Activated naive CD4-positive, alpha-beta T cell (primary cell): ENCODE data around the gene HLTF.

Source experiments
- DNase-seq, 4 experiments: peaks; one replicate each; lab custom pipeline; 2025; lab: John Stamatoyannopoulos, UW

Gene HLTF

GRCh38 chr3:149018247-149018646 is 68.1 kb downstream of the HLTF start:
- no peak for DNase-seq

DNA sequence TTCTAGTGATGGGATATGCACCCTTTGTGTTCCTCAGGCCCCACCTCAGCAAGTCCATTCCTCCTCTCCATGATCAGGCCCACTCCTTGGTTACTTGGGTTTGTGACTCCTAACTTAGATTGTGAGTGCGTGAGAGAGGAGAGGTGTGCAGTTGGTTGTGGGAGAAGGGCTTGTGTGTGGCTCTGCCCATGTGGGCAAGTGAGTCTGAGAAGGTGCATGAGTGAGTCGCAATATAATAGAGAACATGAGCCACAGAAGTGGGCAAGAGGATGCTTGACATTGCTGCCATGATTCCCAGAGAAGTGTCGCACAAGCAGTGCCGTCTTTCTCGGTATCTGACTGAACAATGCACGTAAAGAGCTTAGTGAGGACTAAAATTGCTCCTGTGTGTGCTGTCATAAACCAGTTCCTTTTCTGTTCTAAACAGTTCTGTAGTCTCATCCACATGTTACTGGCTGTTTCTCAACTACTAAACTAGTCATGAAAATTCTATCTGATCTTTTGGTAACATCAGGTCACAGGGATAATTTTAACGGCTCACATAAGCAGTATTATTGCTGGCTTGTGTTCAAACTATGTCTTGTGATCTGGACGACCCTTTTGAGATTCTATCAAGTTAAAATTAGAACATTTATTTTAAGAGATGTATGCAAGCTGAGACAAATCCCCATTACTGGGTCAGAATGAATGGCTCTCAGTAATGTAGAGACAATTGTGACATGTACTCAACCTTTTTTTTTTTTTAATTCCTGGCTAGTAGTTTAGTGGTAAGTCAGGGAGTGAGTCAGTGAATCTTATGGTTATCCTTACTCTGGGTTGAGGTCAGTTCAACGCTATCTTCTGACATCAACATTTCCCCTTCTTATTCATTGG is 69.4 kb downstream of the HLTF start:
- no peak for DNase-seq

DNA sequence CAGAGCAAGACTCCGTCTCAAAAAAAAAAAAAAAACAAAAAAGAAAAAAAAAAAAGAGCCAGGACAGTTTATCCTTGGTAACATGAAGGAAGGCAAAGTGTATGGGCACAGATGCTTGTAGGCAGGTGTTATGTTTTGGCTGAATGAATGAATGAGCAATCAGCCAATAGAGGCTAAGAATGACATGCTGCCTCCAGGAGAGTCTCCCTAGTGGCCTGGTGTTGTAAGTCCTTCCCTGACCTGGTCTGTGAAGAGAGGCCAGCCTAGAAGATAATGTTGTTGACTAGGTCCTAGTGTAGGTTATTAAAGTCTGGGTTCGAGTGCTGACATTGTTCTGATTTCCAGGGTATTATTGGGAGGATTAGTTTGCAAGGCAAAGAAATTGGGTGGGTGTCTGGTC is 70.1 kb downstream of the HLTF start:
- no peak for DNase-seq

- no peak for DNase-seq
Measured at GRCh38 chr3:149015393-149015792, 70.9 kb downstream of the HLTF start.

DNA sequence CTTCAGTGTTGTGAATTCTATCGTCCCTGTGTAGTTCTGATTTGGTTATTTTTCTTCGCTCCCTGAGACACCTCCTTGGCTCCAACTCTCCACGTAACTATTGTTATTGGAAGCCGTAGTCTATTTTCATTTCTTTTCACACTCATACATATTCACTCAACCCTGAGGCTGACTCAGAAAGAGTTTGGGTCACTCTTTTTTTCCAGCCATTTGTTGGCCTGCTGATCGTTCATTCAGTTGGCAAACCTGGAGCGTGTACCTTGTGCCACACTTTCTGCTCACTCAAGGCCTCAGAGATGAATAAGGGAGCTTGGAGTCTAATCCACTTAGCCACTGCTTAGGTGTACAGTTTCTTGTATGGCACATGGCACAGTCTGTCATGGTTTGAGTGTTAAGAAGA is 72.6 kb downstream of the HLTF start:
- no peak for DNase-seq

DNA sequence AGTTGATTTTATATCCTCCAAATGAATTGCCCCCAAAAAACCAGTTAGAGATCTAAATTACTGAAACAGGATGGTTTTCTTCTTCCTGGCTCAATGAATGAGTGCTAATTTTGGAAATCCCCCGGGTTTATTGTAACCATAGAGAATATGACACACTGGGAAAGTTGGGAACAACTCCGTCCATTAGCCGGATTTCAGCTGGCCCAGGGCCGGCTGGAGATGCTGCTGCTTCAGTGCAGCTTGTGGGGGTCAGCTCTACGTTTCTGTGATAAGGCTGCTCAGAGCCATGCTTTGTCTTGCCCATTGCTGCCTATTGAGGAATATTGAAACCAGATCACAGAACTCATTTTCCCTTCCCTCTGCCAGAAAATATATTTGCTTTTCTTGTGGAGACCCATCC is 74.7 kb downstream of the HLTF start:
- DNase-seq: no peak

DNA sequence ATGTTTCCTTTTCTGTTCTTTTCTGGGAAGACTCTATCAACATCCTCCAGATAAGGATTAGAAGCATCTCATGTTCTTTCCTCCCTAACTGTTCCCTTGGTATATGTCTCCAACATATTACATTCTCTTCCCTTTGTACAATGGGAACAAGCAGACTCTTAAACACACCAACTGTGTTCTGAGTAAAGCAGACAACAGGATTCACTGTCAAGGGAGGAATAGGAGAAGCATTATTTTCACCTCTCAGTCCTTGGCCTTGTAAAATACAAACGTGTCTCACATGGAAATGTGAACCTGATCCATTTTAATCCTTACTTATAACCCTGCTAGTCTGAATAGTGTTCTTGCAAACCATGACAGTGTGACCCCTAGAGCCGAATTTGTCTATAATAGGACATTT is 75.4 kb downstream of the HLTF start:
- no peak for DNase-seq

DNA sequence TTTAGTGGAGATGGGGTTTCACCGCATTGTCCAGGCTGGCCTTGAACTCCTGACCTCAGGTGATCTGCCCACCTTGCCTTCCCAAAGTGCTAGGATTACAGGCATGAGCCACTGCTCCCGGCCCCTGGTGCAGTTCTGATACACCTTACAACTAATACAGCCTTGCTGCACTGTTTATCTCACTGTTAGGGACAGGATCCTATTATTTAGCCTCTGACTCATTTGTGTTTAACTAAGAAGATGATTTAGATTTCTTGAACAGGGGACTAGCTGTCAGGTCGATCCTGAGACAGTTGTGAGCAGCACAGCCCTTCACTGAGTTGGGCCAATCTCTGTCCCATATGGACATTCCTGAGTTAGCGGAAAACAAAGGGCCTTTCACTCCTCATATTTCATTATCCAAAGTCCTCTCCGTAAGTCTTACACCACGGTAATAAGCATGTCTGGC is 75.8 kb downstream of the HLTF start:
- no peak for DNase-seq

DNA sequence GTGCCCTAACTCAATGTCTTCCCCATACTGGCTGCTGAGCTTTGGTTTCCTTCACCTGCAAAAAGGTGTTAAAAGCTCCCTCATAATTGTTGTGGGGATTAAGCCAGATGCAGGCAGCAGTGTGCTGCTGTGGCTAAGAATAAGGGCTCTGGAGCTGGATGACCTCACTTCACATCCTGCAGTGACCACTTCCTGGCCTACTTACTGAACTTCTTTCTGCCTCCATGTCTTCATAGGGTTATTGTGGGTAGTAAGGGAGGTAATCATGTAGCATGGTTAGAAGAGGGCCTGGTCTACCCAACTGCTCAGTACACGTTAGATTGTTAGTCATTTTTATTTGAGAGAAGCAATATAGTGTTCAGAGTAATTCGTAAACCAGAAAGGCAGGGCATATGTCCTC is 76.6 kb downstream of the HLTF start:
- DNase-seq: no peak

GRCh38 chr3:149007567-149008257 is 78.6 kb downstream of the HLTF start:
- no peak for DNase-seq

- DNase-seq: no peak
Measured at GRCh38 chr3:149005416-149005815, 80.9 kb downstream of the HLTF start.

- DNase-seq: no peak
Measured at GRCh38 chr3:149004622-149005021, 81.7 kb downstream of the HLTF start.

DNA sequence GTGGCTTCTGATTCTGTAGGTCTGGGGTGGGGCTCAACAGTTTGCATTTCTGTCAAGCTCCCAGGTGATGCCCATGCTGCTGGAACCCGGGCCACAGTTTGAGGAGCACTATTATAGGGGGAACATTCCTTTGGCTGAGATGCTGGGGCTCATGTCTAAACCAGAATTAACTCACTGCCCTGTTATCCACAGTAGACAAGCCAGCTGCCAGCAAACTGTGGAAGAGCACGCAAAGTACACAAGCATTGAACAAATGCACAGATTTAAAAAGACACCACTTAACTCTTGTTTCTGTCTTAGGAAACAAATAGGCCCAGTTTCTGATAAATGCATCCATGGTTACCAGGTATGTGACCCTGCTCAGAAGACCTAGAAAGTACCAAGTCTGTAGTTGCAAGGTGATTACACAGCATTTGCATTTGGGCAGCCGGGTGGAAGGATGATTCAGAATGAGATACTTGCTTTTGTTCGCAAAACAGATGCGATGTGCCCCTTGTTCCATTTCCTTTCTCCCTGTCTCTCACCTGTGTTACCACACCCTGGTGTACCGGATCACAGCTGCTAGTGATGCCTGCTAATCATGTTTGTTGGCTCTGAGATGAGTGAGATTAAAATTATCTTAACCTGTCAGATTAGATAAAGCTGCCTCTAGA is 82.6 kb downstream of the HLTF start:
- no peak for DNase-seq

DNA sequence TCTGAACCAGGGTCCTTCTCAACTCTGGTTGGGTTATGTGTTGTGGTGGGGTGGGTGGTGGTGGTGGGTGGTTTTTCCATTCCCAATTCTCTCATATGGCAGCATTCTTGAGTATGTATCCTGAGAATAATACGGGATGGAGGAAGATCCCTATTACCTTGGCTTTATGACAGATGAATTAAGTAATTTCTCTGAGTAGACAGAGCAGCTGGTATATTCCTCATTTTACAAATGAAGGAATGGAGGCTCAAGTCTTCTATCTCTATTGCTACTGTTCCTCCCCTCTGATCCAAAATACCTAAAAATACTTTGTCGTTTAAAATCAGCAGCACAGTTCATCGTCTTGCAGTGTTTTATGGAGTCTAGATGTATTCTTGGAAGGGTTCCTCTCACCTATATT is 84.6 kb downstream of the HLTF start:
- DNase-seq: no peak

DNA sequence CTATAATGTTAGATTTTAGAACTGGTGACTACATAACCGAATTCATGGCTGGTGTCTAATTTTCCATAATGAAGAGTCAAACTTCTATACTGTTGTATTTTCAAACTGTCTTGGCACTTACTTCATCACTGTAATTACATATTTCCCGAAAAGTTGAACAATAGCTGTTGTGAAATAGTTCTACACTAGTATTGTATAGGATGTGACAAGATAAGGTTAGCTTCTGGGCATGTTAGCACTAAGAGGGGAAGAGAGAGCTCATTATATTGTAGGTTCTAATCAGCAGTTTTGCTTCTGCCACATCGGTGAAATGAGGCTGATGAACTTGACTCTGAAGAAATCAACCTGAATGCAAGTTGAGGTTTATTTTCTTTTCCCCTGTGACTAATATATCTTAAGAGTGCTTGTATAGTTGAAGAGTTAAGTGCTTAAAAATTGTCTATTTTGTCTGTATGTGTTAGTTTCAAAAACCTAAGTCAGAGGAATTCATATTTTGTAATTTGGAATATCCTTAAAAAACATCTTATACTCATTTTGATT is 86.1 kb downstream of the HLTF start:
- no peak for DNase-seq

DNA sequence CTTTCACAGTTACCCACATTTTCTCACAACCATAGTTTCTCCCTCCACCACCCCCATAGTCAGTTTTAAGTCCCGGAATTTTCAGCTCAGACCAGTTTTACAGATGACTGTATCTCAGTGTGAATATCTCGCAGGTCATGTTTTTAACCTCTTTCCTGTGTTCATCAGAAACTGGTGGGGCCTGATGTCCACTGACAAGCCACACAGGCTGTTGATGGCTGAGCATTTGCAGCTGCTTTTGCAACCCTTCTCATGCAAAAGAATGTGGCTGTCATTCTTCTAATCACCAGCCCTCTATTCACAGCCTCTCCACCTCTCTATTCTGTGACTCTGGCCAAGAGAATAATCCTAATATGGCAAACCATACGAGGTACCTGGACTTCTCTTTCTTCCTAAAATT is 86.5 kb downstream of the HLTF start:
- DNase-seq: no peak

DNA sequence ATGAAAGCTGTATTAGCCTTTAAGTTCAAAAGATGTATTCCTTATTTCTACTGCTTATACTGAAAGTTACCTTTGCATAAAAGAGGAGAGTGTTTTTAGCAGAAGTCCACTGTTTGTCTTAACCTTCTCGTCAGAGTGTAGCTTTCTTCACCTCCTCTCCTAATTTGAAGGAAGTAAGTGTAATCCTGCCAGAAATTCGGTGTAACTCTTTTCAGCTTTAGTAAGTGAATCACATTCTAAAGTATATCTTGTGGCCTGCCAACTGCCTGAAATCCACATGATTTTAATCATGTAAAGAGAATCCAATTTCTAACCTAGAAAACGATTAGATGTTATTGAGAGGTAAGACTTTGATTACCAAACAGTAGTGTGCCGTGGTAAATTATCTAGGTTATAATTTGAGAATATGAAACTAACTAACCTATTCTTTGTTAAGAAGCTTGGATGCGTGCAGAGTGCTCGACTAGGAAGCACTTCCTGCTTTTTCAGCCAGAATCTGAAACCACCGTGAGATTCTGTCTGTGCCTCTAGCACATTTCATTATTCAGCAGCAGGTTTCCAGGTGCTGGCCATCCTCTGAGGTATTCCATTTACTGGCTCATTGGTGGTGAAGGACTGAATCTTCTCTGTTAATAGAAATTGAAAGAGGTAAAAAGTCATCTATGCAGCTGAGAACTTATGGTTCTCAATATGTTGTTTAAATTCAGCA is 87.5 kb downstream of the HLTF start:
- DNase-seq: no peak

DNA sequence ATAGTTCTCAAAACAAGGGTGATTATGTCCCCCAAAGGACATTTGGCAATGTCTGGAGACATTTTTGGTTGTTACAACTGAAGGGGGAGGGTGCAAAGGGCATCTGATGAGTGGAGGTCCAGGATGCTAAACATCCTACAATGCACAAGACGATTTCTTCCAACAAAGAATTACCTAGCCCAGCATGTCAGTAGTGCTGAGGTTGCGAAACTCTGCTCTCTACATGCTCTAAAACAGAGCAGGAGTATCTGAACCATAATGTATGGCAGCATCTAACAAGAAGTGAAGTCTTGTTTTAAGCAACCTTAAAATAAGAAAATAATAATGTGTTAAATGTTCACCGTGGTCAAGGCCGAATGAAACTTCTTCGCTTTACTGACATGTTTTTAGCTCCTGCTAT is 88.0 kb downstream of the HLTF start:
- DNase-seq: no peak

DNA sequence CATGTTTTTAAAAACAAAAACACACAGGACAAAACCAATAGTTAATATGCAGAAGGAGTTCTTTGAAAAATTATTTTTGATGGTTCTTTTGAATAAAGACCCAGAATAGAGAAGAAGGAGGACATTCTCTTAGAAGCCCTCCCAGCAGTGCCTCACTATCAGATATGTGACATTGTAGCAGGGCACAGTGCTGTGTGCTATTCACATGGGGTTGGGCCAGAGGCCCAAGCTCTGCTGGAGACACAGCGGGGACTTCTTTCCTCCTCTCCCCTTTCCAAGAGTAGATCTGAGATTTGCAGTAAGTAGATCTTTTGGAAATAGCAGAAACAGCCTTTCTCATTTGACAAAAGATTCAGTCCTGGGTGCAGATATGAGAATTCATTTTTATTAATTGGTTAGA is 88.7 kb downstream of the HLTF start:
- no peak for DNase-seq

- DNase-seq: no peak
Measured at GRCh38 chr3:148992635-148993255, 93.6 kb downstream of the HLTF start.

DNA sequence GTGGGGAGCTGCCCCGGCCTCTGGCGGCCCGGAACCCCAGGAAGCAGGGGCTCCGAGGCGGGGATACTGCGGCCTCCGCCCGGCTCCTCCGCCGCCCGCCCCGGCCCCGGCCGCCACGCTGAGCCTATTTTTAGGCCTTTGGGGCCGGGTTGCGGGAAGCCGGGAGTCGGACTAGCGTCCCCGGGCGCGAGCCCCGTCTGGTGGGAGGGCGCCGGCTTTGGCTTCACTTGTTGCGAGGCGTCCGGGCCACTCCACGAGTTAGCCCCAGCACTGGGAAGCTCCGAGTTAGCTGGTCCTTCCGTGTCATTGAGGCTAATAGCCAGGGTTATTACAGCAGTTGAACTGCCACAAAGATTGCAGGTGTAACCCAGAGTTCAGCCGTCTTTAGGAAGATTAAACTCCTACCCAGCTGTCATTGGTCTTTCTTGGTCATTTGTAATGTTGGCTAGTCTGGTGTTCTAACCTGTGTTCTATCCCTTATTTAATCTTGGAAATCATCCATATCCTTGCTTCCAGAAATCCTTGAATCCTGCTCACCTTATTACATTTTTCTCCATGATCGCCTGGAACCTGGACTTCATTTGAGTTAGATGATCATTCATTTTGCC is 94.2 kb downstream of the HLTF start:
- DNase-seq: peak in 1 of 4 experiments; percentile 17
